ENCODE results near the gene GPR3. TPM values are rescaled to one million over a fixed set of nuclear protein-coding genes. Genes with fewer than 3 reads are reported as not detected.

GPR3 gene
- total and polyA plus RNA-seq, 2 donors (not counting 3 experiments of a cell fraction or from before 2014, with no cell fraction given): 1.8 TPM

GRCh38 chr1:27427329-27427728 is 34.9 kb downstream of the GPR3 start:
- H3K9me1 ChIP-seq (replicated peaks; ENCODE audit: control insufficient read depth, extremely low read depth, insufficient read depth, low read length): no peaks in the 10 kb centered on the region
- peaks cover 6 to 11% of the 10 kb centered on the region in 2 experiments for H3K36me3 ChIP-seq (ENCODE audit: control insufficient read depth in 2 of 2, extremely low read depth in 1 of 2, insufficient read depth in 2 of 2, low read length in 2 of 2)
- TF ChIP-seq FOS (IDR thresholded peaks at IDR 0.05; ENCODE audit: borderline replicate concordance, insufficient read depth, low read length) (no peak), CTCF (IDR thresholded peaks at IDR 0.05; ENCODE audit: extremely low read depth in 1 of 2, insufficient read depth in 1 of 2, low read depth in 1 of 2, low read length in 2 of 2) (no peak), POLR2A (IDR thresholded peaks at IDR 0.05; ENCODE audit: low read depth, low read length) (no peak), GATA2 (IDR thresholded peaks at IDR 0.05; ENCODE audit: insufficient read depth, insufficient read length, low read depth, low read length) (no peak), MYC (IDR thresholded peaks at IDR 0.05; ENCODE audit: low read depth, low read length) (no peak), MAX (IDR thresholded peaks at IDR 0.05; ENCODE audit: insufficient read depth, insufficient read length) (no peak)
- ChIA-PET POLR2A (interaction anchor here (1.5 kb wide), 1 partner anchor 11 kb away, joined by 4 read pairs; no protein-coding TSS in a partner anchor), CTCF (interaction anchor here (0.9 to 4.9 kb wide), 4 partner anchors 9 to 61 kb away, joined by 3 to 70 read pairs (median 9); no protein-coding TSS in a partner anchor)
- dilution Hi-C loops (cut with MboI; ENCODE audit: extremely low pct_ligation_motif_present, low sequenced_read_pairs): no loop called here
- intact Hi-C loops (cut with micrococcal nuclease): no loop called here
- peaks cover 51% of the 10 kb centered on the region for H3K4me1 ChIP-seq (ENCODE audit: control insufficient read depth, extremely low read depth, insufficient read depth, low read length)
- FAIRE-seq (no peak), DNase-seq (ENCODE audit: low read depth, low spot score) (no peak)
- no peaks in the 10 kb centered on the region for H4K20me1 ChIP-seq (replicated peaks; ENCODE audit: control insufficient read depth, extremely low read depth, insufficient read depth, low read length)
- no peak overlapping the region for H3K4me2 ChIP-seq (ENCODE audit: insufficient read depth, low read length)
- no peaks in the 10 kb centered on the region for H3K9me3 ChIP-seq (replicated peaks; ENCODE audit: control insufficient read depth, insufficient read depth, low read length)
- no peak overlapping the region for H2AFZ ChIP-seq (ENCODE audit: low read depth, low read length)
- no peak overlapping the region for H3K9ac ChIP-seq (replicated peaks; ENCODE audit: extremely low read depth, insufficient read depth, low read length)
- H3K4me3 ChIP-seq (replicated peaks in 1 of 3; ENCODE audit: insufficient read depth in 1 of 3, low read depth in 1 of 3, low read length in 3 of 3): no peak overlapping the region
- H3K27me3 ChIP-seq (ENCODE audit: control insufficient read depth in 2 of 2, insufficient read depth in 2 of 2, low read length in 2 of 2): no peaks in the 10 kb centered on the region
- H3K27ac ChIP-seq (ENCODE audit: insufficient read depth, low read depth, low read length): no peak overlapping the region
- H3K79me2 ChIP-seq (ENCODE audit: control insufficient read depth, insufficient read depth, low read length): peaks cover 41% of the 10 kb centered on the region
- BruUV-seq (replicated peaks): no TSS peak
